ENCODE measurements around the gene CADPS2. TPM values are rescaled to one million over a fixed set of nuclear protein-coding genes. Genes with fewer than 3 reads are reported as not detected.

CADPS2 gene
- total RNA-seq, 1 donor from 2014 or later = 8.8 TPM

- TF ChIP-seq CTCF (IDR thresholded peaks at IDR 0.05; ENCODE audit: insufficient read depth, low read length, poor library complexity, severe bottlenecking) = no peak
- no peaks in the 10 kb centered on the region for H3K36me3 ChIP-seq (ENCODE audit: control insufficient read depth, insufficient read depth, low read length)
These were observed 16.7 kb upstream of the CADPS2 start for GRCh38 chr7:122902751-122903495.

GRCh38 chr7:122901250-122901649 lies 15.0 kb upstream of the CADPS2 start:
- no peak for DNase-seq (ENCODE audit: low read depth)
- Histone ChIP-seq H3K4me3 (ENCODE audit: low read depth, low read length) (no peak overlapping the region), H3K36me3 (ENCODE audit: control insufficient read depth, insufficient read depth, low read length) (no peaks in the 10 kb centered on the region), H3K27me3 (ENCODE audit: control insufficient read depth, insufficient read depth, low read length) (no peaks in the 10 kb centered on the region)
- TF ChIP-seq CTCF (IDR thresholded peaks at IDR 0.05; ENCODE audit: insufficient read depth, low read length, poor library complexity, severe bottlenecking) = no peak

More at GRCh38 chr7:122902751-122903495, 16.7 kb upstream of the CADPS2 start:
- Histone ChIP-seq H3K4me3 (ENCODE audit: low read depth, low read length) (no peak overlapping the region), H3K27me3 (ENCODE audit: control insufficient read depth, insufficient read depth, low read length) (no peaks in the 10 kb centered on the region)
- no peak for DNase-seq (ENCODE audit: low read depth)

GRCh38 chr7:122896509-122896908 lies 10.2 kb upstream of the CADPS2 start:
- DNase-seq (ENCODE audit: low read depth) = no peak
- Histone ChIP-seq H3K36me3 (ENCODE audit: control insufficient read depth, insufficient read depth, low read length) (no peaks in the 10 kb centered on the region), H3K4me3 (ENCODE audit: low read depth, low read length) (no peak overlapping the region), H3K27me3 (ENCODE audit: control insufficient read depth, insufficient read depth, low read length) (no peaks in the 10 kb centered on the region)
- TF ChIP-seq CTCF (IDR thresholded peaks at IDR 0.05; ENCODE audit: insufficient read depth, low read length, poor library complexity, severe bottlenecking) = no peak

- TF ChIP-seq CTCF (IDR thresholded peaks at IDR 0.05; ENCODE audit: insufficient read depth, low read length, poor library complexity, severe bottlenecking) = no peak
- Histone ChIP-seq H3K4me3 (ENCODE audit: low read depth, low read length) (no peak overlapping the region), H3K36me3 (ENCODE audit: control insufficient read depth, insufficient read depth, low read length) (no peaks in the 10 kb centered on the region), H3K27me3 (ENCODE audit: control insufficient read depth, insufficient read depth, low read length) (no peaks in the 10 kb centered on the region)
- DNase-seq (ENCODE audit: low read depth) = no peak
These were observed 7.2 kb upstream of the CADPS2 start for GRCh38 chr7:122893486-122893885.

GRCh38 chr7:122889116-122889515 lies 2.9 kb upstream of the CADPS2 start:
- H3K27me3 ChIP-seq (ENCODE audit: control insufficient read depth, insufficient read depth, low read length) = no peaks in the 10 kb centered on the region
- no peak for DNase-seq (ENCODE audit: low read depth)
- H3K4me3 ChIP-seq (ENCODE audit: low read depth, low read length) = no peak overlapping the region
- H3K36me3 ChIP-seq (ENCODE audit: control insufficient read depth, insufficient read depth, low read length) = no peaks in the 10 kb centered on the region
- no peak for TF ChIP-seq CTCF (IDR thresholded peaks at IDR 0.05; ENCODE audit: insufficient read depth, low read length, poor library complexity, severe bottlenecking)

- H3K27me3 ChIP-seq (ENCODE audit: control insufficient read depth, insufficient read depth, low read length) = no peaks in the 10 kb centered on the region
- H3K36me3 ChIP-seq (ENCODE audit: control insufficient read depth, insufficient read depth, low read length) = no peaks in the 10 kb centered on the region
- no peak for TF ChIP-seq CTCF (IDR thresholded peaks at IDR 0.05; ENCODE audit: insufficient read depth, low read length, poor library complexity, severe bottlenecking)
These were observed 1.6 kb upstream of the CADPS2 start for GRCh38 chr7:122887848-122888247.

More at GRCh38 chr7:122887848-122888247, 1.6 kb upstream of the CADPS2 start:
- H3K4me3 ChIP-seq (ENCODE audit: low read depth, low read length) = no peak overlapping the region
- no peak for DNase-seq (ENCODE audit: low read depth)
